Effector CD8-positive, alpha-beta T cell (primary cell): ENCODE results near the gene ZSCAN20.

Experiments
- DNase-seq: peaks from one replicate; lab custom pipeline; 2025; lab: John Stamatoyannopoulos, UW
- total RNA-seq, 4 experiments: gene quantifications; one replicate each; lab custom pipeline; 2026; lab: John Stamatoyannopoulos, UW

ZSCAN20 gene
- total RNA-seq, result 6.5 to 20.3 (median 12.5) reads per million in 4 experiments

- peak; percentile 74 for DNase-seq
Observed at GRCh38 chr1:33472269-33472980, at the start of gene ZSCAN20. ZSCAN20 (plus strand) TSS chr1:33472645; CDS start chr1:33479289, 6,644 bp downstream.

GRCh38 chr1:33424205-33424604 is 48.2 kb upstream of the ZSCAN20 start:
- DNase-seq, result no peak

- DNase-seq, result no peak
Observed at GRCh38 chr1:33424610-33425009, 47.8 kb upstream of the ZSCAN20 start.

- DNase-seq, result no peak
Observed at GRCh38 chr1:33425900-33426299, 46.5 kb upstream of the ZSCAN20 start.

- no peak for DNase-seq
Observed at GRCh38 chr1:33426916-33427315, 45.5 kb upstream of the ZSCAN20 start.

- no peak for DNase-seq
Observed at GRCh38 chr1:33428661-33429060, 43.8 kb upstream of the ZSCAN20 start.

- DNase-seq, result no peak
Observed at GRCh38 chr1:33429332-33429731, 43.1 kb upstream of the ZSCAN20 start.

- DNase-seq, result no peak
Observed at GRCh38 chr1:33429856-33430691, 42.4 kb upstream of the ZSCAN20 start.

GRCh38 chr1:33430692-33431593 is 41.5 kb upstream of the ZSCAN20 start, which contains the start of gene PHC2:
PHC2 (minus strand) TSS chr1:33431095; CDS start chr1:33375539, 55,556 bp downstream.
- peak; percentile 86 for DNase-seq

GRCh38 chr1:33433509-33434362 is 38.7 kb upstream of the ZSCAN20 start:
- DNase-seq, result no peak

- DNase-seq, result no peak
Observed at GRCh38 chr1:33434363-33434750, 38.1 kb upstream of the ZSCAN20 start.

GRCh38 chr1:33435096-33435820 is 37.2 kb upstream of the ZSCAN20 start:
- DNase-seq, result no peak

- DNase-seq, result no peak
Observed at GRCh38 chr1:33436557-33437285, 35.7 kb upstream of the ZSCAN20 start.

GRCh38 chr1:33438364-33439160 is 33.9 kb upstream of the ZSCAN20 start:
- no peak for DNase-seq

GRCh38 chr1:33439662-33440061 is 32.8 kb upstream of the ZSCAN20 start:
- no peak for DNase-seq

- no peak for DNase-seq
Observed at GRCh38 chr1:33441088-33441745, 31.2 kb upstream of the ZSCAN20 start.

GRCh38 chr1:33442141-33442540 is 30.3 kb upstream of the ZSCAN20 start:
- no peak for DNase-seq

- DNase-seq, result no peak
Observed at GRCh38 chr1:33443080-33443704, 29.3 kb upstream of the ZSCAN20 start.
